Ascending aorta (tissue), 2 donors: ENCODE data around the gene LYRM4. TPM values are rescaled to one million over a fixed set of nuclear protein-coding genes. Genes with fewer than 3 reads are reported as not detected.

Source experiments
- DNase-seq, 2 donors: peaks; one replicate each; pipeline ENCODE4 v3.0.0-alpha.2; 2019; ENCODE audit warnings: low spot score in 2 of 2
- H3K27ac ChIP-seq, 2 donors: fragments of 200-600 bp; sonication (generic); one replicate each; pipeline ENCODE4 v1.5.1; 2016 to 2017; ENCODE audit warnings: mild to moderate bottlenecking in 1 of 2
- H3K27me3 ChIP-seq: fragments of 200-600 bp; sonication (generic); one replicate; pipeline ENCODE4 v1.5.1; 2017
- H3K36me3 ChIP-seq, 2 donors: fragments of 200-600 bp; sonication (generic); one replicate each; pipeline ENCODE4 v1.5.1; 2016
- H3K4me1 ChIP-seq, 2 donors: fragments of 200-600 bp; sonication (generic); one replicate each; pipeline ENCODE4 v1.5.1; 2016 to 2017; ENCODE audit warnings: mild to moderate bottlenecking in 1 of 2
- H3K4me3 ChIP-seq, 2 donors: fragments of 200-600 bp; sonication (generic); one replicate each; pipeline ENCODE4 v1.5.1; 2016 to 2017; ENCODE audit warnings: mild to moderate bottlenecking in 1 of 2
- H3K9me3 ChIP-seq, 2 donors: fragments of 200-600 bp; sonication (generic); one replicate each; pipeline ENCODE4 v1.5.1; 2016
- CTCF ChIP-seq, 3 experiments: fragments of 200-600 bp in 2 of 3; fragments of 450-650 bp in 1 of 3; sonication (generic) in 2 of 3; IDR thresholded peaks; one replicate each; pipeline ENCODE4 v1.5.1; 2016 to 2019; ENCODE audit warnings: antibody characterized with exemption in 3 of 3, mild to moderate bottlenecking in 1 of 3, moderate library complexity in 1 of 3
- intact Hi-C: fragments of 100-400 bp; cut with DNase I; formaldehyde crosslinking; loops from one replicate; pipeline ENCODE4 v1.15.1; 2023
- total RNA-seq: library from RNA; depleted of rRNA; stranded (reverse); fragments of >200 nt; gene quantifications from one replicate; pipeline ENCODE4 v1.1.0, GENCODE V29; 2016

The LYRM4 gene
- total RNA-seq, 1 donor from 2014 or later, result 10.5 TPM

DNA sequence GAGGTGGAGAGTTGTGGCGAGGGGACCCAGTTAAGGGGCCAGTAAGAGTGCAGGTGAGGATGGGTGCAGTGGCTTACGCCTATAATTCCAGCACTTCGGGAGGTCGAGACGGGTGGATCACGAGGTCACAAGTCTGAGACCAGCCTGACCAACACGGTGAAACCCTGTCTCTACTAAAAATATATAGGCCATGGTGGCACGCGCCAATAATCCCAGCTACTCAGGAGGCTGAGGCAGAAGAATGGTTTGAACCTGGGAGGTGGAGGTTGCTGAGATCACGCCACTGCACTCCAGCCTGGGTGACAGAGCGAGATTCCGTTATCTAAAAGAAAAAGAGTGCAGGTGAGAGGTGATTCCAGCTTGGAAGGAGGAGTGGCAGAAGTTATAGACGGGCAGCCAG lies 147.7 kb downstream of the LYRM4 start:
- DNase-seq, result no peak
- H3K36me3 ChIP-seq, result no peaks in the 10 kb centered on the region
- H3K4me3 ChIP-seq, result no peak overlapping the region
- H3K27ac ChIP-seq, result no peak overlapping the region
- no peak for TF ChIP-seq CTCF (IDR thresholded peaks at IDR 0.05)
- H3K4me1 ChIP-seq, result no peaks in the 10 kb centered on the region
- H3K9me3 ChIP-seq, result no peaks in the 10 kb centered on the region
- no peaks in the 10 kb centered on the region for H3K27me3 ChIP-seq
- intact Hi-C loops, result no loop called here

GRCh38 chr6:5112066-5112799 lies 148.5 kb downstream of the LYRM4 start:
- no peak overlapping the region for H3K4me3 ChIP-seq
- no peaks in the 10 kb centered on the region for H3K27me3 ChIP-seq
- no peak for TF ChIP-seq CTCF (IDR thresholded peaks at IDR 0.05)
- DNase-seq, result no peak
- H3K9me3 ChIP-seq, result no peaks in the 10 kb centered on the region
- intact Hi-C loops, result no loop called here
- H3K27ac ChIP-seq, result no peak overlapping the region
- no peaks in the 10 kb centered on the region for H3K4me1 ChIP-seq
- H3K36me3 ChIP-seq, result no peaks in the 10 kb centered on the region

- H3K9me3 ChIP-seq, result no peaks in the 10 kb centered on the region
- intact Hi-C loops, result no loop called here
- H3K4me3 ChIP-seq, result no peak overlapping the region
- no peak overlapping the region for H3K27ac ChIP-seq
- H3K36me3 ChIP-seq, result no peaks in the 10 kb centered on the region
- TF ChIP-seq CTCF (IDR thresholded peaks at IDR 0.05), result no peak
- DNase-seq, result no peak
- no peaks in the 10 kb centered on the region for H3K27me3 ChIP-seq
- H3K4me1 ChIP-seq, result no peaks in the 10 kb centered on the region
Measured at GRCh38 chr6:5111626-5112025, 149.1 kb downstream of the LYRM4 start.

GRCh38 chr6:5110246-5110645 lies 150.5 kb downstream of the LYRM4 start:
- Histone ChIP-seq H3K36me3 (no peaks in the 10 kb centered on the region), H3K27me3 (no peaks in the 10 kb centered on the region), H3K4me1 (no peaks in the 10 kb centered on the region), H3K4me3 (no peak overlapping the region), H3K9me3 (no peaks in the 10 kb centered on the region), H3K27ac (no peak overlapping the region)
- no peak for TF ChIP-seq CTCF (IDR thresholded peaks at IDR 0.05)
- no peak for DNase-seq
- intact Hi-C loops, result no loop called here

DNA sequence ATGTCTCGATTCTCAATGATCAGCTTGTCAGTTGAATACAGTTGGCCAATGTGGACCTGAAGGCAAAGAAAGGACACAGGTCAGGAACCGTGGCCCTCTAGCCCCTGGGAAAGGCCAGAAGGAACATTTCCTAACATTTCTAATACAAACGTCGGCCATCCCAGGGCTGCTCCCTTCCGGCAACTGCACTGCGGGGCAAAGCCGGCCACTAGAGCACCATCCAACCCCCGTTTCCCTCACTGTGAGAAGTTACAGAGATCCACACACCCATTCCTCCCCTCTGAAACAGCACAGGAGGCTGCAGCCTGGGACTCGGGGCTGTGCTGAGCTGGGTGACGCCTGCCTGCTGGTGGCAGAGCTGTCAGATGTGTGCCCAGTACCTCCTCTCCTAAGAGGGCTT lies 151.3 kb downstream of the LYRM4 start:
- Histone ChIP-seq H3K27me3 (no peaks in the 10 kb centered on the region), H3K4me1 (no peaks in the 10 kb centered on the region), H3K36me3 (no peaks in the 10 kb centered on the region), H3K27ac (no peak overlapping the region), H3K4me3 (no peak overlapping the region), H3K9me3 (no peaks in the 10 kb centered on the region)
- intact Hi-C loops, result no loop called here
- no peak for DNase-seq
- TF ChIP-seq CTCF (IDR thresholded peaks at IDR 0.05), result no peak
